ENCODE measurements around the gene PACRGL. TPM values are rescaled to one million over a fixed set of nuclear protein-coding genes. Genes with fewer than 3 reads are reported as not detected.
"Not testable (repeated sequence)": the region's sequence is repeated elsewhere in the genome, so short reads cannot be mapped to it uniquely, and the experiment has no call there.

The PACRGL gene
- total RNA-seq, 4 donors from 2014 or later = 17.1 to 50.3 (median 25.1) TPM

DNA sequence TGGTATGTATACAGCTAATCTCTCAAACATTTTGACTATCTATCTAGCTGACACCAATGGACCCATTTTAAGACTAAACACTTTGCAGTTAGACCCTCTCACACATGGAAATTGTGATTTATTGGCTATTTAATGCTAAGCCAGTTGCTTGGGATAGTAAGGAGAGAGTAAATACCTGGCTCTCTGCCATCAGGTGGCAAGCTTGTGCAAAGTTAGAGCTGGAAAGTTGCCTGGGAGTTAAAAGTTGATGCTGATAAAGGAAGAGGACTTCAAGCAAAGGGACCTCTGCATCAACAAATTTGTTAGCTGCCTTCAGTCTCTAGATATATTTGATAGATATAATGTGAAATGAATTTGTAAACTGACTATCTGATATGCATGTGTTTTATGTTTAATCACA is 61.1 kb downstream of the PACRGL start:
- TF ChIP-seq, protein P1, sequence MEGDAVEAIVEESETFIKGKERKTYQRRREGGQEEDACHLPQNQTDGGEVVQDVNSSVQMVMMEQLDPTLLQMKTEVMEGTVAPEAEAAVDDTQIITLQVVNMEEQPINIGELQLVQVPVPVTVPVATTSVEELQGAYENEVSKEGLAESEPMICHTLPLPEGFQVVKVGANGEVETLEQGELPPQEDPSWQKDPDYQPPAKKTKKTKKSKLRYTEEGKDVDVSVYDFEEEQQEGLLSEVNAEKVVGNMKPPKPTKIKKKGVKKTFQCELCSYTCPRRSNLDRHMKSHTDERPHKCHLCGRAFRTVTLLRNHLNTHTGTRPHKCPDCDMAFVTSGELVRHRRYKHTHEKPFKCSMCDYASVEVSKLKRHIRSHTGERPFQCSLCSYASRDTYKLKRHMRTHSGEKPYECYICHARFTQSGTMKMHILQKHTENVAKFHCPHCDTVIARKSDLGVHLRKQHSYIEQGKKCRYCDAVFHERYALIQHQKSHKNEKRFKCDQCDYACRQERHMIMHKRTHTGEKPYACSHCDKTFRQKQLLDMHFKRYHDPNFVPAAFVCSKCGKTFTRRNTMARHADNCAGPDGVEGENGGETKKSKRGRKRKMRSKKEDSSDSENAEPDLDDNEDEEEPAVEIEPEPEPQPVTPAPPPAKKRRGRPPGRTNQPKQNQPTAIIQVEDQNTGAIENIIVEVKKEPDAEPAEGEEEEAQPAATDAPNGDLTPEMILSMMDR (IDR thresholded peaks at IDR 0.05) = no peak
- TF ChIP-seq POLR2A (IDR thresholded peaks at IDR 0.05) = no peak
- no peaks in the 10 kb centered on the region for H3K36me3 ChIP-seq

DNA sequence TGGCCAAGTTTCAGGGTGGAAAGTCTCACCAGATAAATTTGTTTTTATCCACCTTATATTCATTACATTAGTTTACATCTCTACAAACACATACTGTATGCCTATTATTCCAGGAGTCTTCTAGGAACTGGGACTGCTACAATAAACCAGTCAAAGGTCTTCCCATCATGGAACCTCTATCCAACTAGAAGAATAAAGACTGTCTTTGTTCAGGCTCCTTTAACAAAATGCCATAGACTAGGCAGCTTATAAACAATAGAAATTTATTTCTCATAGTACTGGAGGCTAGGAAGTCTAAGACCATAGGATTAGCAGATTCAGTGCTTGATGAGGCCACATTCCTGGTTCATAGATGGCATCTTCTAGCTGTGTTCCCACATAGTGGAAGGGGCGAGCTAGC is 61.6 kb downstream of the PACRGL start:
- no peak for DNase-seq

More for the DNA sequence above, 61.1 kb downstream of the PACRGL start:
- Histone ChIP-seq H3K9me3 (no peaks in the 10 kb centered on the region), H3K27ac (no peak overlapping the region), H3K4me3 (no peak overlapping the region), H3K27me3 (no peaks in the 10 kb centered on the region), H3K4me1 (no peaks in the 10 kb centered on the region)
- no peak for DNase-seq

DNA sequence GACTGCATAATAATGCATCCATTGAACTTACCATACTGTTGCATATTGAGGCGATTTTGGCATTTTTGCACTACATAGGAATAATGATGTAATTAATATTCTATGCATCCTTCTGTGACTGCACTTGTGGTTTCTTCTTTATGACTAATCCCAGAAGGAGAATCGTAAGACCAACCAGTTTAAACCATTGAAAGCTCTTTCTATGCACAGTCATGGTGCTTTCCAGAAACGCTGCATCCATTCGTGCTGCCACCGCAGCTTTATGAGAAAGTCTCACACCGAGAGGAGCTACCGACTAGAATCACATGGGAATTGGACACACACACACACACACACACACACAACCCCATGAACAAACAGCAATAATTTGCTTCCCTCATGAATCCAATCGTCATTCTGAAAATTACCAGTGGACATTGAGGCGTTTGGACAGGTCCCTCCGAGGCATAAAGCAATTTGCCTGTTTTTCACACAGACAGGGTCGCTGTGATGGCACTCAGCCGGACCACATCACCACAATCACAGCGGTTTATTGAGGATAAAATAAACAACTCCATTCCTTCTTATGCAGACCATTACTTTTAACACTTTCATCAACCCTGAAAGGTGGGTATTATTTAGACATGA is 64.2 kb downstream of the PACRGL start:
- no peaks in the 10 kb centered on the region for H3K36me3 ChIP-seq
- no peak overlapping the region for H3K4me3 ChIP-seq
- H3K9me3 ChIP-seq = no peaks in the 10 kb centered on the region
- H3K27ac ChIP-seq = no peak overlapping the region
- no peaks in the 10 kb centered on the region for H3K4me1 ChIP-seq
- DNase-seq = no peak
- TF ChIP-seq POLR2A (IDR thresholded peaks at IDR 0.05) = no peak
- TF ChIP-seq, protein P1 (IDR thresholded peaks at IDR 0.05) = no peak
- no peaks in the 10 kb centered on the region for H3K27me3 ChIP-seq

More for the DNA sequence above, 61.6 kb downstream of the PACRGL start:
- TF ChIP-seq POLR2A (IDR thresholded peaks at IDR 0.05) = no peak
- TF ChIP-seq, protein P1 (IDR thresholded peaks at IDR 0.05) = no peak
- Histone ChIP-seq H3K4me1 (no peaks in the 10 kb centered on the region), H3K27me3 (no peaks in the 10 kb centered on the region), H3K4me3 (no peak overlapping the region), H3K36me3 (no peaks in the 10 kb centered on the region), H3K9me3 (no peaks in the 10 kb centered on the region), H3K27ac (no peak overlapping the region)

DNA sequence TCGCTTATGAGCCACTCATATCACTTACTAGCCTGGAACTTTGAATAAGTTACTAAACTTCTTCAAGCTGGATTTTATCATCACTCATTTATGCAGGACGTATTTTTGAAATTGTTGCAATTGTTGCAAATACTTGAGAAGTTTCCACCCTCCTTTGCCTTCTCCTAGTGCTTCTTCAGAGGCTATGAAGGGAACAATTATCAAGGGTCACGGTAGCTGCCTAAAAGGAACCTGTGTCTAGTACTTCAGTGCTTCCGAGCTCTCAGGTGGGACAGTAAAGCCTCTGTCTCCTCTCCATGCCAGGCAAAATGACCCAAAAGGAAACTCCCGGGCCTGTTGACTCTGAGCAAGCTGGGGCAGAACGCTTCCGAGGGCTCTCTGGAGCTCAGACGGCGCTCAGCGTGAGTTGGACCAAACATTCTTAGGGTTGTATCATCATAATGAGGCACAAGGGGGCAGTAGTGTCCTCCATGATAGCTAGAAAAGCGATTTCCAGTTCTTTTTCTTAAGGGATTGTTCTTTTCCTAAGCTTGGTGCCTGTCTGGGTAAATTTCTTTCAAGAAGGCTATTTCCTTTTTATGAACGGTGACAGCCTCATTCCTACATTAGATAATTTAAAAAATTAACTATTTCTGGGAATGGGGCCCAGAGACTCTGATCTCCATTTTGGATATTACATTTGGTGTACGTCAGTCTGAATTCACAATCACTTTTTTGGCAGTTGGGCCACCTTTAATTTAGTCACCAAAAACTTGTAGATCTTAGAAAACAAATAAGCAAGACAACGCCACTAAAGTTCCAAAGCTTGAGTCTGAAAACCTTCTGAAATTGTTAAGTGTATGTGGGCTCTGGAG is 73.1 kb downstream of the PACRGL start:
- H3K4me1 ChIP-seq = no peaks in the 10 kb centered on the region
- H3K27me3 ChIP-seq = no peaks in the 10 kb centered on the region
- H3K9me3 ChIP-seq = no peaks in the 10 kb centered on the region
- peak in 2 of 3 donors; percentile 43 to 66 for DNase-seq
- H3K36me3 ChIP-seq = no peaks in the 10 kb centered on the region
- H3K4me3 ChIP-seq = no peak overlapping the region
- TF ChIP-seq, protein P1 (IDR thresholded peaks at IDR 0.05) = peak in 4 of 6 experiments; percentile 49 to 65 (median 56)
- TF ChIP-seq POLR2A (IDR thresholded peaks at IDR 0.05) = no peak
- H3K27ac ChIP-seq = no peak overlapping the region

DNA sequence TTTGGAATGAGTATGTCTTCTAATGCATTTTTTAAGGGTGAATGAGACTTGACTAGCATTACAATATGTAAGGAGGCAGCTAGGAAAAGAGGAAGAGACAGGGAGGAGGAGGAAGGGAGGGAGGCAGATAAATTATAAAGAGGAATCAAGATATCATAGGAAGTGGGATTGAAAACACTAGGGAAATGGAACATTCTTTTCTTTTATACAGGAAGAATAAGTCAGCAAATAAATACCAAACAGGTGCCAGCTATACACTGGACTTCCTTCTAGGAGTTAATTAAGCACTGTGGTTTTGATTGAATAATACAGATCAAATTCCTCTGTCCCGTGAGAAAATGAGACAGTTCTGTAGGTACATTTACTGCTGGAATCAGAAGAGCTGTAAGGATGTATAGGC is 78.6 kb downstream of the PACRGL start:
- DNase-seq = no peak
- H3K4me3 ChIP-seq = no peak overlapping the region
- H3K9me3 ChIP-seq = peaks cover 0 to 3% (median 0%) of the 10 kb centered on the region in 4 donors
- H3K36me3 ChIP-seq = no peaks in the 10 kb centered on the region
- H3K27ac ChIP-seq = no peak overlapping the region
- H3K27me3 ChIP-seq = no peaks in the 10 kb centered on the region
- no peak for TF ChIP-seq POLR2A (IDR thresholded peaks at IDR 0.05)
- TF ChIP-seq, protein P1 (IDR thresholded peaks at IDR 0.05) = no peak
- no peaks in the 10 kb centered on the region for H3K4me1 ChIP-seq

DNA sequence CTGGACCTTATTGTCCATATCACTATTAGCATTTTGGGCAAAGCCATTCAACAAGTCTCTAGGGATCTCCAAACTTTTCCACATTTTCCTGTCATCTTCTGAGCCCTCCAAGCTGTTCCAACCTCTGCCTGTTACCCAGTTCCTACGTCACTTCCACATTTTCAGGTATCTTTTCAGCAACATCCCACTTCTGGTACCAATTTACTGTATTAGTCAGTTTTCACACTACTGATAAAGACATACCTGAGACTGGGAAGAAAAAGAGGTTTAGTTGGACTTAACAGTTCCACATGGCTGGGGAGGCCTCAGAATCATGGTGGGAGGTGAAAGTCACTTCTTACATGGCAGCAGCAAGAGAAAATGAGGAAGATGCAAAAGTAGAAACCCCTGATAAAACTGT is 82.9 kb downstream of the PACRGL start:
- H3K36me3 ChIP-seq, H3K4me1 ChIP-seq, H3K9me3 ChIP-seq, H3K27ac ChIP-seq, H3K4me3 ChIP-seq, DNase-seq, H3K27me3 ChIP-seq: not testable (repeated sequence)
